ENCODE data around the gene RNF123. TPM values are rescaled to one million over a fixed set of nuclear protein-coding genes. Genes with fewer than 3 reads are reported as not detected.

Gene RNF123
- total RNA-seq, 1 donor from 2014 or later: 45.1 TPM

DNA sequence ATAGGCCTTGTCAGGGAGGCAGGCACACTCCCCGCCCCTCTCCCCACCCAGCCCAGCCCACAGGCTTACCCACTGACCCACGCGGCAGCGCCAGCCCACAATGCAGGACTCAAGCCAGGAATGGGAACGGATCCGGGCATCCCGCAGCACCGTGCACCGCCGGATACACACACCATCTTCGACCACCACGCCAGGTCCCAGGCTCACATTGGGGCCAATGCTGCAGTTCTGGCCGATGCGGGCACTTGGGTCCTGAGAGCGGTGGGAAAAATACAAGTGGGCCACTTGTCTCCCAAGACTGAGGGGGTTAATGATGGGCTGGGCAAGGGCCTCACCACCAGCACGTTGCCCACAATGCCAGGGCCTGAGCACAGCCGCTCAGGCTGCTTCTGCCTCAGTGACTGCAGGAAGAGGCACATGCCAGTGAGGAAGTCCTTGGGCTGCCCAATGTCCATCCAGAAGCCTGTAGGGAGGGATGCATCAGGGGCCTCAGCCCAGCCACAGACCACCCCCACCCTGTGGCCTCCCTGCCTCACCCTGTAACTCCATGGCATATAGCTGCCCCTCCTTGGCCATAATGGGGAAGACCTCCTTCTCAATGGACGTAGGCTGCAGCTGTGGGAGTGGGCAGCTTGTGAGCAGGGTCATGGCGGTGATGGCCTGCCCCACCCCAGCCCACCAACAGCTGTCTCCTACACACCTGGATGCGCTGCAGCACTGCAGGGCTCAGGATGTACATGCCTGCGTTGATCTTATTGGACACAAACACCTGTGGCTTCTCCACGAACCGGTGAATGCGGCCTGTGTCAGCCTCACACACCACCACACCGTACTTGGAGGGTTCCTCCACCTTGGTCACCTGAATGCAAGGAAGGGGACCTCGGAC, 32.8 kb downstream of the RNF123 start:
- H3K9me3 Mint-ChIP-seq: no peaks in the 10 kb centered on the region
- peak overlapping the region; percentile 93 for H3K4me3 Mint-ChIP-seq (ENCODE audit: low read depth)
- intact Hi-C loops (cut with micrococcal nuclease): no loop called here
- H3K27ac Mint-ChIP-seq: peak overlapping the region; percentile 94
- H3K36me3 Mint-ChIP-seq (ENCODE audit: low read depth): peaks cover 29% of the 10 kb centered on the region
- no peak for DNase-seq (ENCODE audit: low spot score)
- peaks cover 22% of the 10 kb centered on the region for H3K4me1 Mint-ChIP-seq (ENCODE audit: low read depth)
- no peaks in the 10 kb centered on the region for H3K27me3 Mint-ChIP-seq (ENCODE audit: low read depth)

DNA sequence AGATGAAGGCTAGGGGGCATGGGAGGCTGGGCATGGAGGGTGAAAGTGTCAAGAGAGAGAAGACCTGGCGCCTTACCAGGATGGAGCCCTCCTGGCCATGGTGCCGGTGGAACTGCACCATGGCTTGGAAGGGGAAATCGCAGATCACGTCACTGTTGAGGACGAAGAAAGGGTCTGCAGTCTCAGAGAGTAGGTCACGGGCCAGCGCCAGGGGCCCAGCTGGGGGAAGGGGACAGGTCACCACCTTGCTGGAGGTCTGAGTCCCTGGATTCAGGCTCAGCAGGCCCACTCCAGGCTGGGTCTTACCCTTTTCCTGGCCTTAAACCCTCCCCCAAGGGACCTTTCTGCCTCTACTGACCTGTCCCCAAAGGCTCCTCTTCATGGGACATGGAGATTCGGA, 33.5 kb downstream of the RNF123 start:
- peak overlapping the region; percentile 93 for H3K4me3 Mint-ChIP-seq (ENCODE audit: low read depth)
- H3K27me3 Mint-ChIP-seq (ENCODE audit: low read depth): no peaks in the 10 kb centered on the region
- intact Hi-C loops (cut with micrococcal nuclease): no loop called here
- H3K4me1 Mint-ChIP-seq (ENCODE audit: low read depth): peaks cover 22% of the 10 kb centered on the region
- H3K36me3 Mint-ChIP-seq (ENCODE audit: low read depth): peaks cover 35% of the 10 kb centered on the region
- H3K27ac Mint-ChIP-seq: peak overlapping the region; percentile 94
- H3K9me3 Mint-ChIP-seq: no peaks in the 10 kb centered on the region
- no peak for DNase-seq (ENCODE audit: low spot score)

DNA sequence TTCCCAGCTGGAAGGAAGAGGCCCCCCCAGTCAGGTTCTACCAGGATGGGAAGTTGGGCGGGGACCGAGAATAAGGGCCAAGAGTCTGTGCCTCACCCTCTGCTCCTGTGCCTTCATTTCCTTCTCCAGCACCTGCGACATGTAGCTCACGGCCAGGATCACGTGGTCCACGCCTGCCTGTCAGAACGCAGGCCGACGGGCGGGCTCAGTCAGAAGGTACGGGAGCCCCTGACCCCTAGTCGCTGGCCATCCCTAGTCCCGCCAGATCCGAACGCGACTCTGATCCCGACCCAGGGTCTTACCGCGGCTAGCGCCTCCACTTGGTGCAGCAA, 33.9 kb downstream of the RNF123 start:
- Mint-ChIP-seq H3K27ac (peak overlapping the region; percentile 94), H3K9me3 (no peaks in the 10 kb centered on the region), H3K4me3 (ENCODE audit: low read depth) (peak overlapping the region; percentile 93), H3K4me1 (ENCODE audit: low read depth) (peaks cover 22% of the 10 kb centered on the region), H3K36me3 (ENCODE audit: low read depth) (peaks cover 35% of the 10 kb centered on the region), H3K27me3 (ENCODE audit: low read depth) (no peaks in the 10 kb centered on the region)
- peak; percentile 66 for DNase-seq (ENCODE audit: low spot score)
- intact Hi-C loops (cut with micrococcal nuclease): no loop called here

DNA sequence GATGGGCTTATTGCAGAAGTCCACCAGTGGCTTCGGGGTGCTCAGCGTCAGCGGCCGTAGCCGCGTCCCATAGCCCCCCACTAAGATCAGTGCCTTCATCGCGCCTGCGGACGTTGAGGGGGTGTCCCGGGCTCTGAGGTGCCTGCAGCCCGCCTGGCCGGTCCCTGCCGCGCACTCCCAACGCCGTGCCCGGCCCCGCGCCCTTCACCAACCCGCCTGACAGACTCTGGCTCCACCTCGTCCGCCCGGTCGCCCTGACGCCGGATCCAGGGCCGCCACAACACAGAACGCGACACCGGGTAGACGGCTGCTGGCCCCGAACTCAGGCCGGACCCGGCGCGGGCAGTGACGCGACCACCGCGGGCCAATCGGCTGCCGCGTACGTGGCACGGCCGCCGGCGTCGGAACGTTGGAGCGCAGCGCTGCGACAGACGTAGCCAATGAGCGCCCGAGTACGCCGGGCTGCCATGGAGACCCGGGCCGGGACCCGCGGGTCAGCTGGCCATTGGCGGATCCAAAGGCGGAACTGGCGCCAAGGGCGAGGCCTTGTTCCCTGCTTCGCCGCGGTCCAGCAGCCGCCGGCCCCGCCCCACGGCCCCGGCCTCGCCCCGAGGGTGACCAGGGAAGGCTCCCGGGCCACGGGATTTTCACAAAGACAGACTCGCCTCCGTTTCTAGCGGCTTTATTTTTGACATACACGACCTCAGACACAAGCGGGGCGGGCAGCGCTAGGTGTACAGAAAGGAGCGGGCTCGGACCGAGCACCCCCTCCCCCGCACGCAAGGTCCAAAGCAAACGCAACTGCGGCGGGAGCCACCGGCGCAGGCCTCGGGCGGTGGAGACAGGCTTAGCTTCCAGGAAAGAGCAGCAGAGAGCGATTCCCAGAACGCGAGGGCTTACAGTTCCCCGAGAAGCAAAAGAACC, 34.5 kb downstream of the RNF123 start, which contains the start of gene GMPPB:
TSS of gene GMPPB (minus strand) at position 324 of the 924 bp plus-strand sequence. CDS start at position 99, 225 bp downstream.
- H3K9me3 Mint-ChIP-seq: no peaks in the 10 kb centered on the region
- peaks cover 38% of the 10 kb centered on the region for H3K36me3 Mint-ChIP-seq (ENCODE audit: low read depth)
- peak; percentile 94 for DNase-seq (ENCODE audit: low spot score)
- intact Hi-C loops (cut with micrococcal nuclease): no loop called here
- H3K4me1 Mint-ChIP-seq (ENCODE audit: low read depth): peaks cover 18% of the 10 kb centered on the region
- H3K27me3 Mint-ChIP-seq (ENCODE audit: low read depth): no peaks in the 10 kb centered on the region
- H3K27ac Mint-ChIP-seq: peak within 1 kb of the TSS; percentile 94
- H3K4me3 Mint-ChIP-seq (ENCODE audit: low read depth): peak within 1 kb of the TSS; percentile 93

DNA sequence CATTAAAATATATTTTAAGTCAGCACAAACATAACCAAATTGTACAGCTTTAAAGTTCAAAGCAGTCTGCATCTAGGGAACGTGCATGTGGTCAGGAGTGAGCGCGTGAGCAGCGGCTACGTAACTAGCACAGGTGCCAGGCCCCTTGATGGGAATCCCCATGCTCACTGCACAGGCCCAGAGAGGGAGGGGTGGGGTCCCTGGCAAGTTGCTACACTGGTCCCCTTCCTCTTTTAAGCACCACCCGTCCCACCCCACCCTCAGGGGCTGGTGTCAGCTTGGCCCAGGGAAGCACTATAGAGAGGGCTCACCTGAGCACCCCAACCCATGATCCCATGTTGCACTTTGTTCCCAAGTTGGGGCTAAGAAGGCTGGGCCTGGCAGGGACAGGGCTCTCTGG, 35.2 kb downstream of the RNF123 start:
- no peaks in the 10 kb centered on the region for H3K27me3 Mint-ChIP-seq (ENCODE audit: low read depth)
- intact Hi-C loops (cut with micrococcal nuclease): no loop called here

DNA sequence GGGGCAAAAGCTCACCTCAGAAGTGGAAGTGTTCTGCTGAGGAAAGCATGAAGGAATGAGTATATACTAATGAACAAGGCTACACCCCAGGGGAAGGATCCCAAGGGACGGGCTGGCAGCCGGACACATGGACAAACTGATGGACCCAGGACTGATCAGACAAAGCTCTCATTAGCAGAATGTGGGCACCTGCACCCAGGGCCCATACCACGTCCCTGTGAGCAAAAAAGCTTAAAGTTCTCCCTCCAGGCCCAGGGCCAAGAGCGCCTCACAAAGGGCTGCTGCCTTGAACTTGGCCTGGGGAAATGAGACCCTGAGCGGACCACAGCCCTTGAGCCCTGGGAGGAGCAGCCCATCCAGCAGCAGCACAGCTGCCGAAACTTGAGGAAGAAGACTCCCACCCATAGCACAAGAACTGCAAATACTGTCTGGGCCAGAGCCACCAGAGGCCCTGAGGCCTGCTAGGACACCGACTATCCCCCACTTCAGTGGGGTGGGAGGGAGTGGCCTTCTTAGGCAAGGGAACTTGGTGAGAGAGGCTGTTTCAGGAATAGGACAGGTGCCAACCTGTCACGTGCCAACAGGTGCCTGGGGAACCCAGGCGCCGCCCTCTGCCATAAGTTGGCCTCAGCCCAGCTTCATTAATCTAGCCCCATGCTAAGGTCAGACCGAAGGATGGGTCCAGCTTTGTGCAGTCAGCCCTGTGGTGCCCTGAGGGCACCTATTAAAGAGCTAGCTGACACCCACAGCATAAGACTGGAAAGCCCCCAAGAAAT, 36.7 kb downstream of the RNF123 start:
- intact Hi-C loops (cut with micrococcal nuclease): no loop called here
- no peaks in the 10 kb centered on the region for H3K9me3 Mint-ChIP-seq
- no peaks in the 10 kb centered on the region for H3K27me3 Mint-ChIP-seq (ENCODE audit: low read depth)
- peaks cover 12% of the 10 kb centered on the region for H3K4me1 Mint-ChIP-seq (ENCODE audit: low read depth)
- H3K36me3 Mint-ChIP-seq (ENCODE audit: low read depth): peaks cover 33% of the 10 kb centered on the region
- no peak overlapping the region for H3K27ac Mint-ChIP-seq
- no peak for DNase-seq (ENCODE audit: low spot score)
- no peak overlapping the region for H3K4me3 Mint-ChIP-seq (ENCODE audit: low read depth)

More for the DNA sequence above, 35.2 kb downstream of the RNF123 start:
- peaks cover 14% of the 10 kb centered on the region for H3K4me1 Mint-ChIP-seq (ENCODE audit: low read depth)
- DNase-seq (ENCODE audit: low spot score): no peak
- no peaks in the 10 kb centered on the region for H3K9me3 Mint-ChIP-seq
- H3K4me3 Mint-ChIP-seq (ENCODE audit: low read depth): peak overlapping the region; percentile 93
- H3K36me3 Mint-ChIP-seq (ENCODE audit: low read depth): peaks cover 37% of the 10 kb centered on the region
- peak overlapping the region; percentile 94 for H3K27ac Mint-ChIP-seq

DNA sequence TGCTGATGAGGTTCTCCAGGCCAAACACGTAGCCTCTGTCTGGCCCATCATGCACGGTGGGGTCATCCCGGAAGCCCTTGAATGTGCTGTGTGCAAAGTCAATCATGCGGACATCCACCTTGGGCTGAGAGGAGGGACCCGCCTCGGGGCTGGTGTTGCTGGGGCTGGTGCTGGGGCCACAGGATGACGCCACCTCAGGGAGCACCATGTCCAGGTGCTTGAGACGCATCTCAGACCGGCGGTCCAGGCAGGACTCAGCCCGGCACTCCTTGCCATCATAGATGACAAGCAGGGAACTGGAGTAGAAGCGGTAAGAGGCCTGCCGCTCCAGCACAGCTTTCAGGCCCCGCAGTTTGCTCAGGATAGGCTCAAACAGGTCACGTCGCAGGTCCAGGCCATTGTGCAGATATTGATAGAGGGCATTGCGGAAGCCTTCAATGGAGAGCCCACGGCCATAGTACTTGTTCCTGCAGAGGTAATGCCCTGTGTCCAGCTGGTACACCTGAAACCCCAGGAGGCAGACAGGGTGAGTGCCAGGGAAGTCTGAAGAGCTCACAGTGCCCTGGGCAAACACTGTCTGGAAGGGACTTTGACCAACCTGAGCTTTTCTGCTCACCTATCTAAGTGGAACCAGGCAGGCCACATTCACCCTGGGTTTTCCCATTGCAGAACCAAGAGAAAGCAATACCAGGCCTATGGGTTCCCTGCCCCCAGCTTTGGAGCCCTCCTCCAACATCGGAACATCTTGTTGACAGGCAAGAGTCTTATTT, 38.0 kb downstream of the RNF123 start:
- Mint-ChIP-seq H3K9me3 (no peaks in the 10 kb centered on the region), H3K4me3 (ENCODE audit: low read depth) (no peak overlapping the region), H3K36me3 (ENCODE audit: low read depth) (peaks cover 29% of the 10 kb centered on the region), H3K27me3 (ENCODE audit: low read depth) (no peaks in the 10 kb centered on the region), H3K27ac (no peak overlapping the region), H3K4me1 (ENCODE audit: low read depth) (peaks cover 8% of the 10 kb centered on the region)
- no peak for DNase-seq (ENCODE audit: low spot score)
- intact Hi-C loops (cut with micrococcal nuclease): no loop called here

DNA sequence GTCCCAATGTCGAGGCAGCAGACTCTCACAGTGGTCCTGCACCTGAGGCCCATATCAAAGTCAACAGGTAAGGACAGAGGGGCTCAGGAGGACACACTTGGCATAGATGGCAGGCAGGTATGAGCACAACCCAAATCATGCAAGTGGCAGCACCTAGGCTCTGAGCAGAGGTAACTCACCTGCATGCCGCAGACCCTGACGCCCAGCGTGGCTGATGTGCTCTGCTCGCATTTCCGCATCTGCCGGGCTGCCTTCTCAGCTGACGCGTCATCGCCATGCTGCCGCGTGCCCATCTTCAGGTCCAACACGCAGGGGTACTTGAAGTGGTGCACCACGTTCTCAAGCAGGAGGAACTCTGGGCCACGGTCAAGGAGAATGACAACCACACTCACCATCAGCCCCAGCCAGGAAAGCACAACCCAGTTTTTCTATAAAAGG, 38.6 kb downstream of the RNF123 start:
- no peak overlapping the region for H3K4me3 Mint-ChIP-seq (ENCODE audit: low read depth)
- H3K27me3 Mint-ChIP-seq (ENCODE audit: low read depth): no peaks in the 10 kb centered on the region
- peaks cover 30% of the 10 kb centered on the region for H3K36me3 Mint-ChIP-seq (ENCODE audit: low read depth)
- intact Hi-C loops (cut with micrococcal nuclease): no loop called here
- H3K4me1 Mint-ChIP-seq (ENCODE audit: low read depth): peaks cover 3% of the 10 kb centered on the region
- no peak for DNase-seq (ENCODE audit: low spot score)
- H3K27ac Mint-ChIP-seq: no peak overlapping the region
- H3K9me3 Mint-ChIP-seq: no peaks in the 10 kb centered on the region

DNA sequence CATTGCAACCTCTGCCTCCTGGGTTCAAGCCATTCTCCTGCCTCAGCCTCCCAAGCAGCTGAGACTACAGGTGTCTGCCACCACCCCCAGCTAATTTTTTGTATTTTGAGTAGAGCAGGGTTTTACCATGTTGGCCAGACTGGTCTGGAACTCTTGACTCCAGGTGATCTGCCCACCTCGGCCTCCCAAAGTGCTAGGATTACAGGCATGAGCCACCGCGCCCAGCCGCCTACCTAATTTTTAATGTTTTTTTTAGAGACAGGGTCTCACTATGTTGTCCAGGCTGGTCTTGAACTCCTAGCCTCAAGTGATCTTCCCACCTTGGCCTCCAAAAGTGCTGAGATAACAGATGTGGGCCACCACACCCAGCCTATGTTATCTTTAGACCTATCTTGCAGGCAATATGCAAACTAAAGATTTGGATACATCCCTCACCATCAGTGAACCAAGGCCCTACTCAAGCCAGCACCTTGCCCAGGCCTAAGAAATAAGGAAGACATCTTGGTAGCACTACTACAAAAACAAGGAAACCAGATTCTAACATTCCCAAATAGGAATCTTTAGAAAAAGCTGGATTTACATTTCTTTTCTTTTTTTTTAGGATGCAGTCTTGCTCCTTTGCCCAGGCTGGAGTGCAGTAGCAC, 40.7 kb downstream of the RNF123 start:
- no peak for DNase-seq (ENCODE audit: low spot score)
- no peak overlapping the region for H3K4me3 Mint-ChIP-seq (ENCODE audit: low read depth)
- no peak overlapping the region for H3K27ac Mint-ChIP-seq
- peaks cover 39% of the 10 kb centered on the region for H3K36me3 Mint-ChIP-seq (ENCODE audit: low read depth)
- intact Hi-C loops (cut with micrococcal nuclease): no loop called here
- H3K9me3 Mint-ChIP-seq: no peaks in the 10 kb centered on the region
- H3K4me1 Mint-ChIP-seq (ENCODE audit: low read depth): no peaks in the 10 kb centered on the region
- no peaks in the 10 kb centered on the region for H3K27me3 Mint-ChIP-seq (ENCODE audit: low read depth)

DNA sequence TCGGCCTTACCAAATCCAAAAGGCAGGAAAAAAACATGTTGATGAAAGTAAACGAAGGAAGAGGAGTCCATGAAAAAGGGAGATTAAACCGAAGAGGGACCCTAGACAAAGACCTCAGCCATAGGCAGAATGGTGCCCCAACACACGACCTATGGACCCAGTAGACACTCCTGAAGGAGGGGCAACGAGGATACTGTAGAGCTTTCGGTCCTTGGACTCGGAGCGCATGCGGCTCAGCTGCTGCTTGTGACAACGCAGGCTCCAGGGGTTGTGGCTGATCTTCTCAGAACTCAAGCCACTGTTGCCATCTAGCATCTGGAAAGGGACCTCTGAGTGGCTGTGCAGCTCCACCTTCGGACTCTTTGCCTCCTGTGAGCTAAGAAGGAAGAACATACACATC, 43.2 kb downstream of the RNF123 start:
- Mint-ChIP-seq H3K27ac (no peak overlapping the region), H3K9me3 (no peaks in the 10 kb centered on the region), H3K4me1 (ENCODE audit: low read depth) (no peaks in the 10 kb centered on the region), H3K27me3 (ENCODE audit: low read depth) (no peaks in the 10 kb centered on the region), H3K36me3 (ENCODE audit: low read depth) (peaks cover 51% of the 10 kb centered on the region), H3K4me3 (ENCODE audit: low read depth) (no peak overlapping the region)
- no peak for DNase-seq (ENCODE audit: low spot score)
- intact Hi-C loops (cut with micrococcal nuclease): no loop called here

DNA sequence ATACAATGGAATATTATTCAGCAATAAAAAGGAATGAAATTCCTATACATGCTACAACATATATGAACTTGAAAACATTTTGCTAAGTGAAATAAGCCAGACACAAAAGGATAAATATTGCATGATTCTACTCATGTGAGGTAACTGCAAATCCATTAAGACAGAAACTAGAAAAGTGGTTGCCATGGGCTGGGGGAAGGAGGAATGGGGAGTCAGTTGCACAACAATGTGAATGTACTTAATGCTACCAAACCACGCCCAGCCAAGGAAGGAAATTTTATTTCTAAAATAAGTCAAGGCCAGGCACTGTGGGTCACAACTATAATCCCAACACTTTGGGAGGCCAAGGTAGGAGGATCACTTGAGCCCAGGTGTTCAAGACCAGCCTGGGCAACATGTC, 44.2 kb downstream of the RNF123 start:
- H3K4me1 Mint-ChIP-seq (ENCODE audit: low read depth): no peaks in the 10 kb centered on the region
- H3K36me3 Mint-ChIP-seq (ENCODE audit: low read depth): peaks cover 56% of the 10 kb centered on the region
- no peak overlapping the region for H3K4me3 Mint-ChIP-seq (ENCODE audit: low read depth)
- intact Hi-C loops (cut with micrococcal nuclease): no loop called here
- no peak for DNase-seq (ENCODE audit: low spot score)
- no peaks in the 10 kb centered on the region for H3K9me3 Mint-ChIP-seq
- no peak overlapping the region for H3K27ac Mint-ChIP-seq
- no peaks in the 10 kb centered on the region for H3K27me3 Mint-ChIP-seq (ENCODE audit: low read depth)
